Measurements from ENCODE around the gene RPS6KA2. TPM values are rescaled to one million over a fixed set of nuclear protein-coding genes. Genes with fewer than 3 reads are reported as not detected.

RPS6KA2 gene
- total and polyA plus RNA-seq, 8 donors, result 7.9 to 95.4 (median 22.9) TPM

- no peak for DNase-seq
- Histone ChIP-seq H3K27ac (no peak overlapping the region), H3K27me3 (no peaks in the 10 kb centered on the region), H3K4me1 (no peaks in the 10 kb centered on the region), H3K9me3 (no peaks in the 10 kb centered on the region), H3K4me3 (no peak overlapping the region), H3K36me3 (peaks cover 0 to 8% (median 0%) of the 10 kb centered on the region in 3 donors)
- FAIRE-seq, result no peak
- no peak for TF ChIP-seq CTCF (IDR thresholded peaks at IDR 0.05)
- 95 to 97% methylated on average over 10 of the region's 10 CpGs for WGBS, 2 donors
- ATAC-seq, result no peak
- intact Hi-C loops (cut with DNase I), result no loop called here
These were observed 167.1 kb downstream of the RPS6KA2 start for GRCh38 chr6:166459906-166460305.

GRCh38 chr6:166459272-166459671 is 167.8 kb downstream of the RPS6KA2 start:
- DNase-seq, result no peak
- WGBS, 2 donors, result 91 to 93% methylated on average over 8 of the region's 8 CpGs

GRCh38 chr6:166456395-166457156 is 170.5 kb downstream of the RPS6KA2 start:
- ATAC-seq (peak in 3 of 4 donors; percentile 51 to 57 (median 55)), FAIRE-seq (no peak)

More at GRCh38 chr6:166459272-166459671, 167.8 kb downstream of the RPS6KA2 start:
- FAIRE-seq (no peak), ATAC-seq (no peak)
- H3K36me3 ChIP-seq, result peaks cover 0 to 8% (median 0%) of the 10 kb centered on the region in 3 donors
- intact Hi-C loops (cut with DNase I), result no loop called here
- TF ChIP-seq CTCF (IDR thresholded peaks at IDR 0.05), result no peak
- H3K4me1 ChIP-seq, result no peaks in the 10 kb centered on the region
- H3K9me3 ChIP-seq, result no peaks in the 10 kb centered on the region
- H3K27me3 ChIP-seq, result no peaks in the 10 kb centered on the region
- H3K27ac ChIP-seq, result no peak overlapping the region
- H3K4me3 ChIP-seq, result no peak overlapping the region

GRCh38 chr6:166454692-166455515 is 172.1 kb downstream of the RPS6KA2 start:
- intact Hi-C loops (cut with DNase I), result no loop called here
- 94 to 96% methylated on average over 25 of the region's 25 CpGs for WGBS, 2 donors
- TF ChIP-seq CTCF (IDR thresholded peaks at IDR 0.05), result no peak
- Histone ChIP-seq H3K9me3 (no peaks in the 10 kb centered on the region), H3K27ac (no peak overlapping the region), H3K4me3 (no peak overlapping the region), H3K4me1 (no peaks in the 10 kb centered on the region), H3K27me3 (no peaks in the 10 kb centered on the region), H3K36me3 (peaks cover 0 to 8% (median 2%) of the 10 kb centered on the region in 3 donors)
- DNase-seq (no peak), FAIRE-seq (peak; percentile 61), ATAC-seq (no peak)

More at GRCh38 chr6:166456395-166457156, 170.5 kb downstream of the RPS6KA2 start:
- no peaks in the 10 kb centered on the region for H3K4me1 ChIP-seq
- H3K4me3 ChIP-seq, result no peak overlapping the region
- 67 to 71% methylated on average over 6 of the region's 6 CpGs for WGBS, 2 donors
- peaks cover 0 to 8% (median 2%) of the 10 kb centered on the region in 3 donors for H3K36me3 ChIP-seq
- H3K27me3 ChIP-seq, result no peaks in the 10 kb centered on the region
- TF ChIP-seq CTCF (IDR thresholded peaks at IDR 0.05), result no peak
- intact Hi-C loops (cut with DNase I), result no loop called here
- H3K27ac ChIP-seq, result no peak overlapping the region
- DNase-seq, result no peak
- H3K9me3 ChIP-seq, result no peaks in the 10 kb centered on the region
